ENCODE measurements around the gene PUM1. TPM values are rescaled to one million over a fixed set of nuclear protein-coding genes. Genes with fewer than 3 reads are reported as not detected.

PUM1 gene
- total RNA-seq, 1 experiment from 2014 or later: 110 TPM

- peaks cover 13% of the 10 kb centered on the region for H3K4me1 Mint-ChIP-seq (ENCODE audit: insufficient read depth, unreplicated experiment)
- H3K4me3 Mint-ChIP-seq (ENCODE audit: unreplicated experiment): no peak overlapping the region
- ChIA-PET POLR2A (no interaction called here), CTCF (interaction anchor here (1.0 to 2.5 kb wide), 2 partner anchors 10 to 99 kb away, joined by 3 to 7 read pairs; no protein-coding TSS in a partner anchor)
- intact Hi-C loops (cut with micrococcal nuclease): no loop called here
- DNase-seq (ENCODE audit: unreplicated experiment): no peak
- H3K9me3 Mint-ChIP-seq (ENCODE audit: unreplicated experiment): no peaks in the 10 kb centered on the region
- BruUV-seq (replicated peaks): no TSS peak
- H3K27ac Mint-ChIP-seq (ENCODE audit: low read depth, unreplicated experiment): no peak overlapping the region
- H3K36me3 Mint-ChIP-seq (ENCODE audit: insufficient read depth, unreplicated experiment): no peaks in the 10 kb centered on the region
- TF ChIP-seq, protein P1, sequence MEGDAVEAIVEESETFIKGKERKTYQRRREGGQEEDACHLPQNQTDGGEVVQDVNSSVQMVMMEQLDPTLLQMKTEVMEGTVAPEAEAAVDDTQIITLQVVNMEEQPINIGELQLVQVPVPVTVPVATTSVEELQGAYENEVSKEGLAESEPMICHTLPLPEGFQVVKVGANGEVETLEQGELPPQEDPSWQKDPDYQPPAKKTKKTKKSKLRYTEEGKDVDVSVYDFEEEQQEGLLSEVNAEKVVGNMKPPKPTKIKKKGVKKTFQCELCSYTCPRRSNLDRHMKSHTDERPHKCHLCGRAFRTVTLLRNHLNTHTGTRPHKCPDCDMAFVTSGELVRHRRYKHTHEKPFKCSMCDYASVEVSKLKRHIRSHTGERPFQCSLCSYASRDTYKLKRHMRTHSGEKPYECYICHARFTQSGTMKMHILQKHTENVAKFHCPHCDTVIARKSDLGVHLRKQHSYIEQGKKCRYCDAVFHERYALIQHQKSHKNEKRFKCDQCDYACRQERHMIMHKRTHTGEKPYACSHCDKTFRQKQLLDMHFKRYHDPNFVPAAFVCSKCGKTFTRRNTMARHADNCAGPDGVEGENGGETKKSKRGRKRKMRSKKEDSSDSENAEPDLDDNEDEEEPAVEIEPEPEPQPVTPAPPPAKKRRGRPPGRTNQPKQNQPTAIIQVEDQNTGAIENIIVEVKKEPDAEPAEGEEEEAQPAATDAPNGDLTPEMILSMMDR (IDR thresholded peaks at IDR 0.05; ENCODE audit: unreplicated experiment): no peak
- no peaks in the 10 kb centered on the region for H3K27me3 Mint-ChIP-seq (ENCODE audit: insufficient read depth, unreplicated experiment)
These were observed 164.5 kb downstream of the PUM1 start for GRCh38 chr1:30900931-30901560.

DNA sequence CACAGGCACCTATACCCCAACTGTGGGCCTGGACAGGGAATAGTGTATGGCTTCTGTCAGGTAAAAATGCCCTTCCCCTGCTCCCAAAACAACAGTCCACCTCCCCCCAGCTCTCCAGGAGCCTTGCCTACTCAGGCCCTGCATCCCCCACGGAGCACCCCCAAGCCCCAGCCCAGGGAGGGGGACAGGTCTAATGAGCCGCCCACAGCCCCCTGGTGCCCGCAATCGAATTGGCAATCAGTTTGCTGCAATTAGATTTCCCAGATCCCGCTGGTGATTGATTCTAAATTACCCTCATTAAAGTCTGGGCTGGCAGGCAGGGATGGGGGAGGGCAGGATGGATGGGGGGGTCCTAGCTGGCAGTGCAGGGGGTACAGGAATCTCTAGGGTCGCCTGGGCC lies 165.0 kb downstream of the PUM1 start:
- BruUV-seq (replicated peaks): no TSS peak
- Mint-ChIP-seq H3K36me3 (ENCODE audit: insufficient read depth, unreplicated experiment) (no peaks in the 10 kb centered on the region), H3K9me3 (ENCODE audit: unreplicated experiment) (no peaks in the 10 kb centered on the region), H3K27me3 (ENCODE audit: insufficient read depth, unreplicated experiment) (no peaks in the 10 kb centered on the region), H3K4me3 (ENCODE audit: unreplicated experiment) (no peak overlapping the region), H3K4me1 (ENCODE audit: insufficient read depth, unreplicated experiment) (peaks cover 16% of the 10 kb centered on the region), H3K27ac (ENCODE audit: low read depth, unreplicated experiment) (no peak overlapping the region)
- POLR2A ChIA-PET: no interaction called here
- TF ChIP-seq, protein P1 (IDR thresholded peaks at IDR 0.05; ENCODE audit: unreplicated experiment): no peak
- intact Hi-C loops (cut with micrococcal nuclease): no loop called here
- DNase-seq (ENCODE audit: unreplicated experiment): no peak
- CTCF ChIA-PET: interaction anchor here (0.8 to 2.5 kb wide), 2 partner anchors 11 to 176 kb away, joined by 3 to 7 read pairs; no protein-coding TSS in a partner anchor

DNA sequence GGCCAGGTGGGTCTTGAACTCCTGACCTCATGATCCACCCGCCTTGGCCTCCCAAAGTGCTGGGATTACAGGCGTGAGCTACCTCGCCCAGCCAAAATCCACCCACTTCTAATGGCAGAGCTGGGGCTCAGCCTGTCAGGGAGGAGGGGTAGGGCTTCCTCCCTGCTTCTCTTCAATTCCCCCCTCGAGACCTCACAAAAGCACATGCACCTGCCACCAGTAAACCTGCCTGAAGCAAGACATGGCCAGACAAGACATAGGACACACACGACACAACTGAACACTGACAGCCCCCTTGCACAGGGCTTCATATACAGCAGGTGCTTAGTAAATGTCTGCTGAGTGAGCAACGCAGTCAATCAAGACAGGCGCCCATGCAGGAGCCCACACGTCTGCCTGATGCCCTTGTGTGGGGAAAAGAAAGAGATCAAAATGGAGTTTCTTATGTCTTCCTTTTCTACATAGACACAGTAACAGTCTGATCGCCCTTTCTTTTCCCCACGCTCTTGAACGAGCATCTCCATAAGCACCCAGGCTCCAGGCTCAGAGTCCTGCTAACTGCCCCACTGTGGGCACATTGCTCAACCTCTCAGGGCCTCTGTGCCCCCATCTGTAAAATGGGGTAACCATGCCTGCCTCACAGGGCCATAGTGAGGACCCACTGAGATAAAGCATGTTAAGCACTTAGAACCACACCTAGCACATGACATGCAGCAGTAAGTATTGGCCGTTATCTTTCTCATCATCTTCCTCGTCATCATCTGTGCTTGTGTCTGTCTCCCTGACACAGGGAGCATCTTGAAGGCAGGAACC lies 165.7 kb downstream of the PUM1 start:
- BruUV-seq (replicated peaks): no TSS peak
- ChIA-PET CTCF (interaction anchor here (0.7 to 2.5 kb wide), 3 partner anchors 11 to 175 kb away, joined by 3 to 7 read pairs (median 3); no protein-coding TSS in a partner anchor), POLR2A (no interaction called here)
- H3K27ac Mint-ChIP-seq (ENCODE audit: low read depth, unreplicated experiment): no peak overlapping the region
- intact Hi-C loops (cut with micrococcal nuclease): no loop called here
- H3K4me1 Mint-ChIP-seq (ENCODE audit: insufficient read depth, unreplicated experiment): peaks cover 16% of the 10 kb centered on the region
- no peak overlapping the region for H3K4me3 Mint-ChIP-seq (ENCODE audit: unreplicated experiment)
- DNase-seq (ENCODE audit: unreplicated experiment): no peak
- TF ChIP-seq, protein P1 (IDR thresholded peaks at IDR 0.05; ENCODE audit: unreplicated experiment): no peak
- no peaks in the 10 kb centered on the region for H3K9me3 Mint-ChIP-seq (ENCODE audit: unreplicated experiment)
- no peaks in the 10 kb centered on the region for H3K27me3 Mint-ChIP-seq (ENCODE audit: insufficient read depth, unreplicated experiment)
- no peaks in the 10 kb centered on the region for H3K36me3 Mint-ChIP-seq (ENCODE audit: insufficient read depth, unreplicated experiment)

GRCh38 chr1:30898031-30898815 lies 167.3 kb downstream of the PUM1 start:
- intact Hi-C loops (cut with micrococcal nuclease): no loop called here
- H3K4me1 Mint-ChIP-seq (ENCODE audit: insufficient read depth, unreplicated experiment): peaks cover 16% of the 10 kb centered on the region
- H3K36me3 Mint-ChIP-seq (ENCODE audit: insufficient read depth, unreplicated experiment): no peaks in the 10 kb centered on the region
- H3K4me3 Mint-ChIP-seq (ENCODE audit: unreplicated experiment): no peak overlapping the region
- no peaks in the 10 kb centered on the region for H3K27me3 Mint-ChIP-seq (ENCODE audit: insufficient read depth, unreplicated experiment)
- POLR2A ChIA-PET: no interaction called here
- CTCF ChIA-PET: interaction anchor here (1.3 to 1.5 kb wide), 3 partner anchors 13 to 96 kb away, joined by 4 read pairs; no protein-coding TSS in a partner anchor
- DNase-seq (ENCODE audit: unreplicated experiment): no peak
- no peak overlapping the region for H3K27ac Mint-ChIP-seq (ENCODE audit: low read depth, unreplicated experiment)
- no peaks in the 10 kb centered on the region for H3K9me3 Mint-ChIP-seq (ENCODE audit: unreplicated experiment)
- BruUV-seq (replicated peaks): no TSS peak
- TF ChIP-seq, protein P1 (IDR thresholded peaks at IDR 0.05; ENCODE audit: unreplicated experiment): no peak

Data from MCF 10A (cell line).